ENCODE data around the gene TMEM165. TPM values are rescaled to one million over a fixed set of nuclear protein-coding genes. Genes with fewer than 3 reads are reported as not detected.
A peak's percentile ranks its signal among the peaks of the same experiment; 100 is the strongest.

The TMEM165 gene
- total and polyA plus RNA-seq, 9 of the 15 experiments (the other 6 are each of a cell fraction or from before 2014, with no cell fraction given): 21.3 to 145 (median 96.8) TPM

GRCh38 chr4:55398461-55398860 is 2.7 kb downstream of the TMEM165 start:
- H3K9me1 ChIP-seq (ENCODE audit: control insufficient read depth, insufficient read depth, low read length): peaks cover 3% of the 10 kb centered on the region
- peaks cover 30% of the 10 kb centered on the region for H4K20me1 ChIP-seq (replicated peaks; ENCODE audit: control insufficient read depth, insufficient read depth, low read length)
- DNase-seq (ENCODE audit: extremely low read depth in 1 of 4, low spot score in 3 of 4) (peak in 1 of 4 experiments; percentile 60), FAIRE-seq (peak; percentile 75), ATAC-seq (peak; percentile 16)
- no peak overlapping the region for H2AFZ ChIP-seq (ENCODE audit: low read depth, low read length)
- peak overlapping the region; percentile 97 for H3K4me3 ChIP-seq
- H3K36me3 ChIP-seq (ENCODE audit: control insufficient read depth, insufficient read depth, low read length): peaks cover 49% of the 10 kb centered on the region
- no TSS peak for BruUV-seq (replicated peaks)
- in situ Hi-C loops (cut with MboI) (no loop called here), intact Hi-C loops (cut with micrococcal nuclease) (loop anchor here (5.0 kb wide), 1 partner anchor 234 kb away; no protein-coding TSS in a partner anchor)
- H3K9ac ChIP-seq (ENCODE audit: insufficient read depth in 1 of 2, low read depth in 2 of 2, low read length in 2 of 2): peak overlapping the region in 1 of 2 experiments; percentile 92; a peak in 2 of 4 replicates
- ChIA-PET CTCF (ENCODE audit: low intra/inter-chr PET ratio) (no interaction called here), POLR2A (interaction anchor here (0.6 to 1.9 kb wide), 9 partner anchors 9 to 144 kb away, joined by 3 to 6 read pairs (median 4); partner anchors contain the start of gene SRD5A3)
- no peaks in the 10 kb centered on the region for H3K9me3 ChIP-seq (replicated peaks; ENCODE audit: control insufficient read depth, insufficient read depth, low read depth, low read length)
- H3K4me1 ChIP-seq (replicated peaks in 1 of 2; ENCODE audit: control insufficient read depth in 2 of 2, insufficient read depth in 2 of 2, low read length in 2 of 2): peaks cover 9 to 14% of the 10 kb centered on the region in 2 experiments; a peak in 4 of 5 replicates
- 6% methylated on average over 1 of the region's 1 CpG for WGBS (ENCODE audit: insufficient coverage, low coverage, missing lambda C conversion rate)
- no peaks in the 10 kb centered on the region for H3K27me3 ChIP-seq (ENCODE audit: control insufficient read depth in 2 of 2, insufficient read depth in 2 of 2, low read length in 2 of 2)
- peak overlapping the region; percentile 90 for H3K27ac ChIP-seq (ENCODE audit: extremely low read depth, low read depth, low read length)
- peak overlapping the region; percentile 93 for H3K4me2 ChIP-seq (ENCODE audit: insufficient read depth, low read length)
- TF ChIP-seq ZNF354B (CRISPR knock-in tag; IDR thresholded peaks at IDR 0.05) (no peak), FOSL1 (tag; conservative IDR thresholded peaks at IDR 0.05) (no peak), MXI1 (IDR thresholded peaks at IDR 0.05; ENCODE audit: low read depth, low read length) (0 out of 2 replicates have a peak, but pooled peaks have one; percentile 14), SIN3A (IDR thresholded peaks at IDR 0.05; ENCODE audit: borderline replicate concordance in 2 of 2, control insufficient read depth in 1 of 2, low read depth in 2 of 2, low read length in 2 of 2) (peak in 1 of 2 experiments; percentile 32; a peak in 1 of 4 replicates), HDGF (IDR thresholded peaks at IDR 0.05) (peak; percentile 56; the same call in 1 of the 2 replicates), FOXK2 (conservative IDR thresholded peaks at IDR 0.05 in 1 of 2, IDR thresholded peaks at IDR 0.05 in 1 of 2; ENCODE audit: low read depth in 2 of 2) (peak; percentile 37 to 83; a peak in 3 of 4 replicates), NKRF (IDR thresholded peaks at IDR 0.05; ENCODE audit: borderline replicate concordance) (0 out of 2 replicates have a peak, but pooled peaks have one; percentile 14), DPF2 (IDR thresholded peaks at IDR 0.05) (0 out of 2 replicates have a peak, but pooled peaks have one; percentile 18)
- H3K79me2 ChIP-seq (ENCODE audit: control insufficient read depth, insufficient read depth, low read length): peaks cover 79% of the 10 kb centered on the region
